Suprapubic skin (tissue), 4 donors: ENCODE measurements around the gene SFI1. TPM values are rescaled to one million over a fixed set of nuclear protein-coding genes. Genes with fewer than 3 reads are reported as not detected.

ENCODE experiments used
- DNase-seq, 2 donors: peaks; one replicate each; pipeline ENCODE4 v3.0.0-alpha.2; 2019; ENCODE audit warnings: low spot score in 2 of 2
- H3K27ac ChIP-seq: fragments of 200-600 bp; sonication (generic); one replicate; pipeline ENCODE4 v1.5.1; 2019
- H3K27me3 ChIP-seq: fragments of 200-600 bp; sonication (generic); one replicate; pipeline ENCODE4 v1.5.1; 2019
- H3K36me3 ChIP-seq: fragments of 200-600 bp; sonication (generic); one replicate; pipeline ENCODE4 v1.5.1; 2019
- H3K4me1 ChIP-seq: fragments of 200-600 bp; sonication (generic); one replicate; pipeline ENCODE4 v1.5.1; 2019
- H3K4me3 ChIP-seq: fragments of 200-600 bp; sonication (generic); one replicate; pipeline ENCODE4 v1.5.1; 2019; ENCODE audit warnings: mild to moderate bottlenecking
- H3K9me3 ChIP-seq: fragments of 200-600 bp; sonication (generic); one replicate; pipeline ENCODE4 v1.5.1; 2019
- CTCF ChIP-seq, 2 donors: fragments of 200-600 bp in 1 of 2; fragments of 450-650 bp in 1 of 2; sonication (generic) in 1 of 2; IDR thresholded peaks; one replicate each; pipeline ENCODE4 v1.5.1; 2016 to 2019; ENCODE audit warnings: antibody characterized with exemption in 2 of 2, mild to moderate bottlenecking in 1 of 2, moderate library complexity in 1 of 2
- EP300 ChIP-seq: sonication (generic); formaldehyde crosslinking; IDR thresholded peaks from one replicate; pipeline ENCODE4 v1.6.1; 2017; ENCODE audit warnings: antibody characterized with exemption
- POLR2A ChIP-seq, 2 donors: fragments of 450-650 bp; IDR thresholded peaks; one replicate each; pipeline ENCODE4 v1.6.1; 2017; ENCODE audit warnings: antibody characterized with exemption in 2 of 2, mild to moderate bottlenecking in 2 of 2, moderate library complexity in 2 of 2
- POLR2AphosphoS5 ChIP-seq, 3 donors: sonication (generic); formaldehyde crosslinking; IDR thresholded peaks; one replicate each; pipeline ENCODE4 v1.6.1; 2017; ENCODE audit warnings: antibody characterized with exemption in 3 of 3
- whole genome bisulfite sequencing: methylation state at CpG from one replicate; pipeline ENCODE4 v1.1.5; 2018; 5-methylcytosine and 5-hydroxymethylcytosine counted together
- total RNA-seq, 4 donors: library from RNA; depleted of rRNA; stranded (reverse); fragments of >200 nt; gene quantifications; one replicate each; pipeline ENCODE4 v1.1.0, GENCODE V29; 2016

Gene SFI1
- total RNA-seq, 4 donors from 2014 or later = 21.2 to 128 (median 40.7) TPM

DNA sequence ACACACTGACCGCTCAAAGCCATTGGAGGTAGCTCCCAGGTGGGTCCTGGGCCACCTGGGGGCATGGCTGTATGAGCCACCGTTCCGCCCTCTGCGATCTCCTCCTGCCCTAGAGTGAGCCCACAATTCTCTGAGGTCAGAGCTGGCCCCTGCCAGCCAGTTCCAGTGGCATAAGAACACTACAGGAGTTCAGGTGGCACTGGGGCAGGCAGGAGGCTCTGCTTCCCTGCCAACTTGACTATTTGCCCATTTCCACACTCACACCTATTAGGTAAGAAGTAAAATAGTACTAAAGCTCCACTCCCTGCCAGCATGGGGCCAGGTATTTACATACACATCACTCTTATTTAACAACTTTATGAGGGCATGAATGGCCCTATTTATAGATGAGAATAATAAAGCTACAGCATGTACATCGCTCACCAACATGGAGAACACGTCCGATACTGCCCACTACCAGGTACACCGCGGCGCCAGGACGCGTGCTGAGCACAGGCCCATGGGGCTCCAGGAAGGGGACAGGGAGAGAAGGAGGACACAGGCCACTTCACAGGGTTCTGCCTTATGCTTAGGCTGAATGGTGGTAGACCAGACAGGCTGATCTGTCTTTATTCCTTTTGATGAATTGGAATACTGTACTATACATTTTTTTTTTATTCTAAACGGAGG lies 139.4 kb downstream of the SFI1 start:
- Histone ChIP-seq H3K36me3 (peaks cover 3% of the 10 kb centered on the region), H3K4me1 (peaks cover 37% of the 10 kb centered on the region), H3K27me3 (no peaks in the 10 kb centered on the region), H3K9me3 (no peaks in the 10 kb centered on the region), H3K4me3 (no peak overlapping the region), H3K27ac (peak overlapping the region; percentile 14)
- WGBS = 80% methylated on average over 13 of the region's 13 CpGs
- TF ChIP-seq POLR2A (IDR thresholded peaks at IDR 0.05) = no peak
- DNase-seq = no peak

- WGBS = 74% methylated on average over 10 of the region's 10 CpGs
- TF ChIP-seq EP300 = no peak
- TF ChIP-seq POLR2AphosphoS5 (IDR thresholded peaks at IDR 0.05) = no peak
- TF ChIP-seq POLR2A (IDR thresholded peaks at IDR 0.05) = no peak
- no peak for TF ChIP-seq CTCF (IDR thresholded peaks at IDR 0.05)
- no peak for DNase-seq
- H3K4me3 ChIP-seq = peak overlapping the region; percentile 30
- peaks cover 8% of the 10 kb centered on the region for H3K36me3 ChIP-seq
- H3K9me3 ChIP-seq = no peaks in the 10 kb centered on the region
- H3K4me1 ChIP-seq = peaks cover 28% of the 10 kb centered on the region
- H3K27me3 ChIP-seq = no peaks in the 10 kb centered on the region
- peak overlapping the region; percentile 52 for H3K27ac ChIP-seq
These were observed 141.1 kb downstream of the SFI1 start for GRCh38 chr22:31637447-31637890.

GRCh38 chr22:31637891-31638618 lies 141.7 kb downstream of the SFI1 start:
- Histone ChIP-seq H3K4me3 (peak overlapping the region; percentile 30), H3K27me3 (no peaks in the 10 kb centered on the region), H3K9me3 (no peaks in the 10 kb centered on the region), H3K4me1 (peaks cover 28% of the 10 kb centered on the region), H3K36me3 (peaks cover 12% of the 10 kb centered on the region), H3K27ac (peak overlapping the region; percentile 52)
- TF ChIP-seq EP300 (no peak), CTCF (IDR thresholded peaks at IDR 0.05) (no peak), POLR2A (IDR thresholded peaks at IDR 0.05) (no peak), POLR2AphosphoS5 (IDR thresholded peaks at IDR 0.05) (no peak)
- WGBS = 62% methylated on average over 15 of the region's 15 CpGs
- DNase-seq = no peak

- no peak for TF ChIP-seq POLR2AphosphoS5 (IDR thresholded peaks at IDR 0.05)
- TF ChIP-seq POLR2A (IDR thresholded peaks at IDR 0.05) = no peak
- TF ChIP-seq EP300 = no peak
- TF ChIP-seq CTCF (IDR thresholded peaks at IDR 0.05) = no peak
- no peak overlapping the region for H3K27ac ChIP-seq
These were observed 143.2 kb downstream of the SFI1 start for GRCh38 chr22:31639436-31640039.

GRCh38 chr22:31646186-31647019 lies 150.1 kb downstream of the SFI1 start:
- peaks cover 50% of the 10 kb centered on the region for H3K36me3 ChIP-seq
- DNase-seq = no peak

More at GRCh38 chr22:31639436-31640039, 143.2 kb downstream of the SFI1 start:
- WGBS = 98% methylated on average over 4 of the region's 4 CpGs
- Histone ChIP-seq H3K27me3 (no peaks in the 10 kb centered on the region), H3K4me1 (peaks cover 28% of the 10 kb centered on the region), H3K4me3 (no peak overlapping the region), H3K36me3 (peaks cover 14% of the 10 kb centered on the region), H3K9me3 (no peaks in the 10 kb centered on the region)
- no peak for DNase-seq

More at GRCh38 chr22:31646186-31647019, 150.1 kb downstream of the SFI1 start:
- Histone ChIP-seq H3K27me3 (no peaks in the 10 kb centered on the region), H3K27ac (no peak overlapping the region), H3K9me3 (no peaks in the 10 kb centered on the region), H3K4me3 (no peak overlapping the region), H3K4me1 (peaks cover 20% of the 10 kb centered on the region)
- TF ChIP-seq EP300 = no peak
- no peak for TF ChIP-seq POLR2A (IDR thresholded peaks at IDR 0.05)
- TF ChIP-seq CTCF (IDR thresholded peaks at IDR 0.05) = no peak
- TF ChIP-seq POLR2AphosphoS5 (IDR thresholded peaks at IDR 0.05) = no peak
- WGBS = 37% methylated on average over 6 of the region's 6 CpGs
